ENCODE data around the gene HEYL. TPM values are rescaled to one million over a fixed set of nuclear protein-coding genes. Genes with fewer than 3 reads are reported as not detected.

Gene HEYL
- total and polyA plus RNA-seq, 2 donors (not counting 1 experiment from before 2014, with no cell fraction given): 1.3 TPM; not detected in 1

DNA sequence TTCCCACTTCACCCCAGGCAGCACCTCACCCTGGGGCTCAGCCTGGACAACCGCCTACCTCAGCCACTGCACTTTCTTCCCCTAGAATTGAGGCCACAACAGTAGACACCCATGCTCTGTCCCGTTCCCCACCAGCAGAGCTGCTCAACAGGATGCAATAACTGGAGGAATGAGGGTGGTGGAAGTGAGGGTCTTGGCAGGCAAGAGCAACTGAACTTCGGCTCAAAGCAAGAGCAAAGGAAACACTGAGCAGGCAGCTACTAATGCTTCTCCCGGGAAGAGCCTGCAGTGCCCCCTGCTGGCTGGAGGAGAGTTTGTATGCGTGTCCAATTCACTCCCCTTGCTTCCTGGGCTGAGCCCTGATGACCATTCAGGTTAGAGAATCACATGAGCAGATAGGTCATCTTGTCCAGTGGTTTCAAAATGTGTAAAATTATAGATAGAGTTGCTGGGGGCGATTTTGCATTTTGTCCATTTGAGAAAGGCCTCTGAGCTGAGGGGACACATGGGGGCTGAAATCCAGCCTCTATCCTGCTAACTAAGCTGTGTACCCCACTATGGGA lies 18.6 kb upstream of the HEYL start:
- TF ChIP-seq EZH2 (IDR thresholded peaks at IDR 0.05; ENCODE audit: low read length, missing control alignments): no peak
- TF ChIP-seq, protein P1, sequence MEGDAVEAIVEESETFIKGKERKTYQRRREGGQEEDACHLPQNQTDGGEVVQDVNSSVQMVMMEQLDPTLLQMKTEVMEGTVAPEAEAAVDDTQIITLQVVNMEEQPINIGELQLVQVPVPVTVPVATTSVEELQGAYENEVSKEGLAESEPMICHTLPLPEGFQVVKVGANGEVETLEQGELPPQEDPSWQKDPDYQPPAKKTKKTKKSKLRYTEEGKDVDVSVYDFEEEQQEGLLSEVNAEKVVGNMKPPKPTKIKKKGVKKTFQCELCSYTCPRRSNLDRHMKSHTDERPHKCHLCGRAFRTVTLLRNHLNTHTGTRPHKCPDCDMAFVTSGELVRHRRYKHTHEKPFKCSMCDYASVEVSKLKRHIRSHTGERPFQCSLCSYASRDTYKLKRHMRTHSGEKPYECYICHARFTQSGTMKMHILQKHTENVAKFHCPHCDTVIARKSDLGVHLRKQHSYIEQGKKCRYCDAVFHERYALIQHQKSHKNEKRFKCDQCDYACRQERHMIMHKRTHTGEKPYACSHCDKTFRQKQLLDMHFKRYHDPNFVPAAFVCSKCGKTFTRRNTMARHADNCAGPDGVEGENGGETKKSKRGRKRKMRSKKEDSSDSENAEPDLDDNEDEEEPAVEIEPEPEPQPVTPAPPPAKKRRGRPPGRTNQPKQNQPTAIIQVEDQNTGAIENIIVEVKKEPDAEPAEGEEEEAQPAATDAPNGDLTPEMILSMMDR (conservative IDR thresholded peaks at IDR 0.05 in 1 of 2, IDR thresholded peaks at IDR 0.05 in 1 of 2; ENCODE audit: low read depth in 1 of 2, low read length in 2 of 2): peak; percentile 63 to 79
- Histone ChIP-seq H3K4me1 (ENCODE audit: control insufficient read depth, extremely low read depth, insufficient read depth, low read length) (peaks cover 7% of the 10 kb centered on the region), H4K20me1 (ENCODE audit: control insufficient read depth, extremely low read depth, insufficient read depth, low read length) (no peaks in the 10 kb centered on the region), H3K9ac (ENCODE audit: insufficient read depth, low read length) (no peak overlapping the region), H3K27me3 (ENCODE audit: control insufficient read depth, insufficient read depth, low read length) (peaks cover 19% of the 10 kb centered on the region), H3K9me3 (ENCODE audit: control insufficient read depth, insufficient read depth, low read depth, low read length) (no peaks in the 10 kb centered on the region), H3K4me3 (replicated peaks in 1 of 4; ENCODE audit: control extremely low read depth in 1 of 4, insufficient read depth in 1 of 4, low read depth in 3 of 4, low read length in 4 of 4) (no peak overlapping the region), H3K4me2 (ENCODE audit: extremely low read depth, insufficient read depth, low read length) (peak overlapping the region; percentile 18), H3K27ac (ENCODE audit: insufficient read depth, low read length) (no peak overlapping the region), H3K79me2 (ENCODE audit: control insufficient read depth, insufficient read depth, low read length) (no peaks in the 10 kb centered on the region), H3K36me3 (ENCODE audit: control insufficient read depth, insufficient read depth, low read length) (no peaks in the 10 kb centered on the region), H2AFZ (ENCODE audit: low read length) (peak overlapping the region; percentile 74)
- peak; percentile 49 to 65 for DNase-seq (ENCODE audit: low read depth in 2 of 2)

DNA sequence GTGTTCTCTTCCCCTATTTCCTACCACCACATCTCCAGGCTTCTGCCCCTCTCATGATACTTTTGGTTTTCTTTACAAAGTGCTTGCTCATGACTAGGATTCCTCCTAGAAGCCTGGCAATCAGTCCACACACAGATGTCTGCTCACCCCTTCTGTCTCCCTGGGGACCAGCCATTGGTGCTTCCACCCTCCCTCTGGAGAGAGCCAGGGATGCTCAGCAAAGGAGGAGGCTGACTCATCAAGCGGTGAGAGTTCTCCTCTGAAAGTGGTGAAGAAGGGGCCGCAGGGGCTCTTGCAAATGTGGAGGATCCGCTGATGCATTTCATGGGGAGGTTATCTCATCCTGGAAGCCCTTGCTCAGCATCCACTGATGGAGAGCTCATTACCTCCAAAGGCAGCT lies 18.0 kb upstream of the HEYL start:
- peaks cover 19% of the 10 kb centered on the region for H3K27me3 ChIP-seq (ENCODE audit: control insufficient read depth, insufficient read depth, low read length)
- DNase-seq (ENCODE audit: low read depth in 2 of 2): no peak
- H2AFZ ChIP-seq (ENCODE audit: low read length): no peak overlapping the region
- no peaks in the 10 kb centered on the region for H3K79me2 ChIP-seq (ENCODE audit: control insufficient read depth, insufficient read depth, low read length)
- H3K4me2 ChIP-seq (ENCODE audit: extremely low read depth, insufficient read depth, low read length): no peak overlapping the region
- peaks cover 10% of the 10 kb centered on the region for H3K4me1 ChIP-seq (ENCODE audit: control insufficient read depth, extremely low read depth, insufficient read depth, low read length)
- no peak overlapping the region for H3K27ac ChIP-seq (ENCODE audit: insufficient read depth, low read length)
- no peaks in the 10 kb centered on the region for H3K9me3 ChIP-seq (ENCODE audit: control insufficient read depth, insufficient read depth, low read depth, low read length)
- no peaks in the 10 kb centered on the region for H3K36me3 ChIP-seq (ENCODE audit: control insufficient read depth, insufficient read depth, low read length)
- no peaks in the 10 kb centered on the region for H4K20me1 ChIP-seq (ENCODE audit: control insufficient read depth, extremely low read depth, insufficient read depth, low read length)
- H3K4me3 ChIP-seq (replicated peaks in 1 of 4; ENCODE audit: control extremely low read depth in 1 of 4, insufficient read depth in 1 of 4, low read depth in 3 of 4, low read length in 4 of 4): no peak overlapping the region
- no peak overlapping the region for H3K9ac ChIP-seq (ENCODE audit: insufficient read depth, low read length)
- TF ChIP-seq, protein P1 (conservative IDR thresholded peaks at IDR 0.05 in 1 of 2, IDR thresholded peaks at IDR 0.05 in 1 of 2; ENCODE audit: low read depth in 1 of 2, low read length in 2 of 2): no peak
- no peak for TF ChIP-seq EZH2 (IDR thresholded peaks at IDR 0.05; ENCODE audit: low read length, missing control alignments)

DNA sequence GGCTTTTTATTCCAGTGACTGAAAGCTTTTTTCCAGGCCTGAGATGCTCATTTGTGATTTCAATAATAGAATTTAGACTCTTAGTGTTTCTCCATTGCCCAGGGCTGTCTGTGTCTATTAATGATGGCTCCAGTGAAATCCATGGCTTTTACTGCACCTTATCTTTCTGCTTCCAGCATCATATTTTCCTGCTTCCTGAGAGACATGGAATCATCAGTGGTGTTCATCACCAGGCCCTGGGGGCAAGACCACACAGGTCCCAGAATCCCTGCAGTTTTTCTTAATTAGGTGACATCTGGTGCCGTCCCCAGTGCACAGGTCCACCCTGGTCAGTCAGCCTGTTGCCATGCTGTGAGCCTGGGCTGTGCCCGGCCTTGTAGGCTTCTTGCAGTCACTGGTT lies 16.9 kb upstream of the HEYL start:
- H4K20me1 ChIP-seq (ENCODE audit: control insufficient read depth, extremely low read depth, insufficient read depth, low read length): no peaks in the 10 kb centered on the region
- no peak overlapping the region for H3K9ac ChIP-seq (ENCODE audit: insufficient read depth, low read length)
- no peaks in the 10 kb centered on the region for H3K36me3 ChIP-seq (ENCODE audit: control insufficient read depth, insufficient read depth, low read length)
- peaks cover 10% of the 10 kb centered on the region for H3K4me1 ChIP-seq (ENCODE audit: control insufficient read depth, extremely low read depth, insufficient read depth, low read length)
- no peaks in the 10 kb centered on the region for H3K9me3 ChIP-seq (ENCODE audit: control insufficient read depth, insufficient read depth, low read depth, low read length)
- no peak for TF ChIP-seq EZH2 (IDR thresholded peaks at IDR 0.05; ENCODE audit: low read length, missing control alignments)
- DNase-seq (ENCODE audit: low read depth in 2 of 2): no peak
- no peak overlapping the region for H3K4me3 ChIP-seq (replicated peaks in 1 of 4; ENCODE audit: control extremely low read depth in 1 of 4, insufficient read depth in 1 of 4, low read depth in 3 of 4, low read length in 4 of 4)
- peaks cover 11% of the 10 kb centered on the region for H3K27me3 ChIP-seq (ENCODE audit: control insufficient read depth, insufficient read depth, low read length)
- H3K27ac ChIP-seq (ENCODE audit: insufficient read depth, low read length): no peak overlapping the region
- H3K4me2 ChIP-seq (ENCODE audit: extremely low read depth, insufficient read depth, low read length): no peak overlapping the region
- H2AFZ ChIP-seq (ENCODE audit: low read length): no peak overlapping the region
- H3K79me2 ChIP-seq (ENCODE audit: control insufficient read depth, insufficient read depth, low read length): no peaks in the 10 kb centered on the region

Measured in fibroblast of lung (primary cell).